Panc1 (cell line): Measurements from ENCODE around the gene RGS17.

ENCODE experiments used
- POLR2AphosphoS5 ChIP-seq: IDR thresholded peaks from 2 replicates; pipeline ENCODE4 v1.6.1; 2012; ENCODE audit warnings: mild to moderate bottlenecking, low read depth, low read length, moderate library complexity
- TF ChIP-seq, protein P1 (sequence below): fragments of 450-650 bp; IDR thresholded peaks from 2 replicates; pipeline ENCODE4 v1.5.1; 2017; ENCODE audit warnings: mild to moderate bottlenecking
- TF ChIP-seq, protein P2 (sequence below), 2 experiments: IDR thresholded peaks; 2 replicates each; pipeline ENCODE4 v1.6.1; 2011 to 2012; ENCODE audit warnings: low read depth in 2 of 2, control low read depth in 1 of 2, low read length in 1 of 2, mild to moderate bottlenecking in 1 of 2, moderate library complexity in 1 of 2; ENCODE audit not compliant: insufficient read depth in 1 of 2

- TF ChIP-seq, protein P1, sequence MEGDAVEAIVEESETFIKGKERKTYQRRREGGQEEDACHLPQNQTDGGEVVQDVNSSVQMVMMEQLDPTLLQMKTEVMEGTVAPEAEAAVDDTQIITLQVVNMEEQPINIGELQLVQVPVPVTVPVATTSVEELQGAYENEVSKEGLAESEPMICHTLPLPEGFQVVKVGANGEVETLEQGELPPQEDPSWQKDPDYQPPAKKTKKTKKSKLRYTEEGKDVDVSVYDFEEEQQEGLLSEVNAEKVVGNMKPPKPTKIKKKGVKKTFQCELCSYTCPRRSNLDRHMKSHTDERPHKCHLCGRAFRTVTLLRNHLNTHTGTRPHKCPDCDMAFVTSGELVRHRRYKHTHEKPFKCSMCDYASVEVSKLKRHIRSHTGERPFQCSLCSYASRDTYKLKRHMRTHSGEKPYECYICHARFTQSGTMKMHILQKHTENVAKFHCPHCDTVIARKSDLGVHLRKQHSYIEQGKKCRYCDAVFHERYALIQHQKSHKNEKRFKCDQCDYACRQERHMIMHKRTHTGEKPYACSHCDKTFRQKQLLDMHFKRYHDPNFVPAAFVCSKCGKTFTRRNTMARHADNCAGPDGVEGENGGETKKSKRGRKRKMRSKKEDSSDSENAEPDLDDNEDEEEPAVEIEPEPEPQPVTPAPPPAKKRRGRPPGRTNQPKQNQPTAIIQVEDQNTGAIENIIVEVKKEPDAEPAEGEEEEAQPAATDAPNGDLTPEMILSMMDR = no peak
- TF ChIP-seq, protein P2, sequence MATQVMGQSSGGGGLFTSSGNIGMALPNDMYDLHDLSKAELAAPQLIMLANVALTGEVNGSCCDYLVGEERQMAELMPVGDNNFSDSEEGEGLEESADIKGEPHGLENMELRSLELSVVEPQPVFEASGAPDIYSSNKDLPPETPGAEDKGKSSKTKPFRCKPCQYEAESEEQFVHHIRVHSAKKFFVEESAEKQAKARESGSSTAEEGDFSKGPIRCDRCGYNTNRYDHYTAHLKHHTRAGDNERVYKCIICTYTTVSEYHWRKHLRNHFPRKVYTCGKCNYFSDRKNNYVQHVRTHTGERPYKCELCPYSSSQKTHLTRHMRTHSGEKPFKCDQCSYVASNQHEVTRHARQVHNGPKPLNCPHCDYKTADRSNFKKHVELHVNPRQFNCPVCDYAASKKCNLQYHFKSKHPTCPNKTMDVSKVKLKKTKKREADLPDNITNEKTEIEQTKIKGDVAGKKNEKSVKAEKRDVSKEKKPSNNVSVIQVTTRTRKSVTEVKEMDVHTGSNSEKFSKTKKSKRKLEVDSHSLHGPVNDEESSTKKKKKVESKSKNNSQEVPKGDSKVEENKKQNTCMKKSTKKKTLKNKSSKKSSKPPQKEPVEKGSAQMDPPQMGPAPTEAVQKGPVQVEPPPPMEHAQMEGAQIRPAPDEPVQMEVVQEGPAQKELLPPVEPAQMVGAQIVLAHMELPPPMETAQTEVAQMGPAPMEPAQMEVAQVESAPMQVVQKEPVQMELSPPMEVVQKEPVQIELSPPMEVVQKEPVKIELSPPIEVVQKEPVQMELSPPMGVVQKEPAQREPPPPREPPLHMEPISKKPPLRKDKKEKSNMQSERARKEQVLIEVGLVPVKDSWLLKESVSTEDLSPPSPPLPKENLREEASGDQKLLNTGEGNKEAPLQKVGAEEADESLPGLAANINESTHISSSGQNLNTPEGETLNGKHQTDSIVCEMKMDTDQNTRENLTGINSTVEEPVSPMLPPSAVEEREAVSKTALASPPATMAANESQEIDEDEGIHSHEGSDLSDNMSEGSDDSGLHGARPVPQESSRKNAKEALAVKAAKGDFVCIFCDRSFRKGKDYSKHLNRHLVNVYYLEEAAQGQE (IDR thresholded peaks at IDR 0.05; ENCODE audit: insufficient read depth in 1 of 2, low read depth in 2 of 2, low read length in 1 of 2) = no peak
- no peak for TF ChIP-seq POLR2AphosphoS5
These were observed 152.0 kb downstream of the RGS17 start for GRCh38 chr6:152979116-152979515.
